ENCODE data around the gene SEC22C. TPM values are rescaled to one million over a fixed set of nuclear protein-coding genes. Genes with fewer than 3 reads are reported as not detected.

SEC22C gene
- polyA plus RNA-seq, 1 donor = 49.2 TPM

- peak in 1 of 2 donors; percentile 37 for DNase-seq
- H3K9me3 ChIP-seq (ENCODE audit: control insufficient read depth, low read depth, low read length) = no peaks in the 10 kb centered on the region
- H3K4me1 ChIP-seq (ENCODE audit: control insufficient read depth, insufficient read depth, low read length) = peaks cover 13% of the 10 kb centered on the region
- no CpG with 5 or more reads among the region's 4 CpGs for WGBS (ENCODE audit: insufficient coverage, low lambda C conversion rate)
- H3K27ac ChIP-seq (ENCODE audit: low read length) = no peak overlapping the region
- H3K36me3 ChIP-seq (ENCODE audit: control insufficient read depth, insufficient read depth, low read length) = peaks cover 70% of the 10 kb centered on the region
- H3K4me3 ChIP-seq (ENCODE audit: low read length) = no peak overlapping the region
- no peaks in the 10 kb centered on the region for H3K27me3 ChIP-seq (ENCODE audit: control insufficient read depth, insufficient read depth, low read length)
These were observed 56.6 kb downstream of the SEC22C start for GRCh38 chr3:42525212-42525611.

- no peak overlapping the region for H3K27ac ChIP-seq (ENCODE audit: low read length)
- no peaks in the 10 kb centered on the region for H3K27me3 ChIP-seq (ENCODE audit: control insufficient read depth, insufficient read depth, low read length)
- DNase-seq = no peak
- H3K4me3 ChIP-seq (ENCODE audit: low read length) = no peak overlapping the region
- WGBS (ENCODE audit: insufficient coverage, low lambda C conversion rate) = no CpG with 5 or more reads among the region's 3 CpGs
- no peaks in the 10 kb centered on the region for H3K9me3 ChIP-seq (ENCODE audit: control insufficient read depth, low read depth, low read length)
- H3K36me3 ChIP-seq (ENCODE audit: control insufficient read depth, insufficient read depth, low read length) = peaks cover 70% of the 10 kb centered on the region
- H3K4me1 ChIP-seq (ENCODE audit: control insufficient read depth, insufficient read depth, low read length) = peaks cover 13% of the 10 kb centered on the region
These were observed 57.0 kb downstream of the SEC22C start for GRCh38 chr3:42524751-42525150.

GRCh38 chr3:42520906-42521305 is 60.9 kb downstream of the SEC22C start:
- Histone ChIP-seq H3K9me3 (ENCODE audit: control insufficient read depth, low read depth, low read length) (no peaks in the 10 kb centered on the region), H3K36me3 (ENCODE audit: control insufficient read depth, insufficient read depth, low read length) (peaks cover 52% of the 10 kb centered on the region), H3K27me3 (ENCODE audit: control insufficient read depth, insufficient read depth, low read length) (no peaks in the 10 kb centered on the region), H3K4me3 (ENCODE audit: low read length) (no peak overlapping the region), H3K4me1 (ENCODE audit: control insufficient read depth, insufficient read depth, low read length) (peaks cover 33% of the 10 kb centered on the region), H3K27ac (ENCODE audit: low read length) (no peak overlapping the region)
- DNase-seq = no peak
- no CpG with 5 or more reads among the region's 4 CpGs for whole genome bisulfite sequencing (ENCODE audit: insufficient coverage, low lambda C conversion rate)

GRCh38 chr3:42520336-42520735 is 61.4 kb downstream of the SEC22C start:
- no peak overlapping the region for H3K4me3 ChIP-seq (ENCODE audit: low read length)
- H3K36me3 ChIP-seq (ENCODE audit: control insufficient read depth, insufficient read depth, low read length) = peaks cover 50% of the 10 kb centered on the region
- WGBS (ENCODE audit: insufficient coverage, low lambda C conversion rate) = no CpG with 5 or more reads among the region's 4 CpGs
- H3K4me1 ChIP-seq (ENCODE audit: control insufficient read depth, insufficient read depth, low read length) = peaks cover 33% of the 10 kb centered on the region
- H3K27ac ChIP-seq (ENCODE audit: low read length) = no peak overlapping the region
- H3K27me3 ChIP-seq (ENCODE audit: control insufficient read depth, insufficient read depth, low read length) = no peaks in the 10 kb centered on the region
- DNase-seq = no peak
- no peaks in the 10 kb centered on the region for H3K9me3 ChIP-seq (ENCODE audit: control insufficient read depth, low read depth, low read length)

- DNase-seq = no peak
- peaks cover 33% of the 10 kb centered on the region for H3K4me1 ChIP-seq (ENCODE audit: control insufficient read depth, insufficient read depth, low read length)
- H3K27ac ChIP-seq (ENCODE audit: low read length) = no peak overlapping the region
- no peaks in the 10 kb centered on the region for H3K9me3 ChIP-seq (ENCODE audit: control insufficient read depth, low read depth, low read length)
- H3K36me3 ChIP-seq (ENCODE audit: control insufficient read depth, insufficient read depth, low read length) = peaks cover 54% of the 10 kb centered on the region
- H3K27me3 ChIP-seq (ENCODE audit: control insufficient read depth, insufficient read depth, low read length) = no peaks in the 10 kb centered on the region
- WGBS (ENCODE audit: insufficient coverage, low lambda C conversion rate) = no CpG with 5 or more reads among the region's 2 CpGs
- H3K4me3 ChIP-seq (ENCODE audit: low read length) = no peak overlapping the region
These were observed 62.2 kb downstream of the SEC22C start for GRCh38 chr3:42519568-42519962.

GRCh38 chr3:42518800-42519567 is 62.8 kb downstream of the SEC22C start:
- H3K27ac ChIP-seq (ENCODE audit: low read length) = no peak overlapping the region
- no peak overlapping the region for H3K4me3 ChIP-seq (ENCODE audit: low read length)
- no peak for DNase-seq
- H3K27me3 ChIP-seq (ENCODE audit: control insufficient read depth, insufficient read depth, low read length) = no peaks in the 10 kb centered on the region
- peaks cover 33% of the 10 kb centered on the region for H3K4me1 ChIP-seq (ENCODE audit: control insufficient read depth, insufficient read depth, low read length)
- no peaks in the 10 kb centered on the region for H3K9me3 ChIP-seq (ENCODE audit: control insufficient read depth, low read depth, low read length)
- WGBS (ENCODE audit: insufficient coverage, low lambda C conversion rate) = no CpG with 5 or more reads among the region's 6 CpGs
- peaks cover 54% of the 10 kb centered on the region for H3K36me3 ChIP-seq (ENCODE audit: control insufficient read depth, insufficient read depth, low read length)

GRCh38 chr3:42517117-42517516 is 64.7 kb downstream of the SEC22C start:
- Histone ChIP-seq H3K4me1 (ENCODE audit: control insufficient read depth, insufficient read depth, low read length) (peaks cover 37% of the 10 kb centered on the region), H3K9me3 (ENCODE audit: control insufficient read depth, low read depth, low read length) (no peaks in the 10 kb centered on the region), H3K27me3 (ENCODE audit: control insufficient read depth, insufficient read depth, low read length) (no peaks in the 10 kb centered on the region), H3K4me3 (ENCODE audit: low read length) (no peak overlapping the region), H3K36me3 (ENCODE audit: control insufficient read depth, insufficient read depth, low read length) (peaks cover 57% of the 10 kb centered on the region), H3K27ac (ENCODE audit: low read length) (peak overlapping the region; percentile 12)
- no CpG with 5 or more reads among the region's 4 CpGs for WGBS (ENCODE audit: insufficient coverage, low lambda C conversion rate)
- peak in 1 of 2 donors; percentile 54 for DNase-seq

GRCh38 chr3:42516443-42516842 is 65.3 kb downstream of the SEC22C start:
- DNase-seq = peak in 1 of 2 donors; percentile 49
- Histone ChIP-seq H3K27ac (ENCODE audit: low read length) (peak overlapping the region; percentile 12), H3K36me3 (ENCODE audit: control insufficient read depth, insufficient read depth, low read length) (peaks cover 58% of the 10 kb centered on the region), H3K4me1 (ENCODE audit: control insufficient read depth, insufficient read depth, low read length) (peaks cover 44% of the 10 kb centered on the region), H3K9me3 (ENCODE audit: control insufficient read depth, low read depth, low read length) (no peaks in the 10 kb centered on the region), H3K27me3 (ENCODE audit: control insufficient read depth, insufficient read depth, low read length) (no peaks in the 10 kb centered on the region), H3K4me3 (ENCODE audit: low read length) (no peak overlapping the region)
- no CpG with 5 or more reads among the region's 5 CpGs for WGBS (ENCODE audit: insufficient coverage, low lambda C conversion rate)

GRCh38 chr3:42515976-42516375 is 65.8 kb downstream of the SEC22C start:
- H3K4me3 ChIP-seq (ENCODE audit: low read length) = no peak overlapping the region
- WGBS (ENCODE audit: insufficient coverage, low lambda C conversion rate) = 60% methylated on average over 1 of the region's 2 CpGs
- H3K4me1 ChIP-seq (ENCODE audit: control insufficient read depth, insufficient read depth, low read length) = peaks cover 48% of the 10 kb centered on the region
- no peaks in the 10 kb centered on the region for H3K9me3 ChIP-seq (ENCODE audit: control insufficient read depth, low read depth, low read length)
- H3K27me3 ChIP-seq (ENCODE audit: control insufficient read depth, insufficient read depth, low read length) = no peaks in the 10 kb centered on the region
- peaks cover 53% of the 10 kb centered on the region for H3K36me3 ChIP-seq (ENCODE audit: control insufficient read depth, insufficient read depth, low read length)
- DNase-seq = no peak
- peak overlapping the region; percentile 12 for H3K27ac ChIP-seq (ENCODE audit: low read length)

GRCh38 chr3:42515391-42515916 is 66.3 kb downstream of the SEC22C start:
- H3K27ac ChIP-seq (ENCODE audit: low read length) = no peak overlapping the region
- no peak overlapping the region for H3K4me3 ChIP-seq (ENCODE audit: low read length)
- H3K36me3 ChIP-seq (ENCODE audit: control insufficient read depth, insufficient read depth, low read length) = peaks cover 48% of the 10 kb centered on the region
- H3K9me3 ChIP-seq (ENCODE audit: control insufficient read depth, low read depth, low read length) = no peaks in the 10 kb centered on the region
- no peak for DNase-seq
- no CpG with 5 or more reads among the region's 12 CpGs for WGBS (ENCODE audit: insufficient coverage, low lambda C conversion rate)
- no peaks in the 10 kb centered on the region for H3K27me3 ChIP-seq (ENCODE audit: control insufficient read depth, insufficient read depth, low read length)
- H3K4me1 ChIP-seq (ENCODE audit: control insufficient read depth, insufficient read depth, low read length) = peaks cover 54% of the 10 kb centered on the region

- Histone ChIP-seq H3K27me3 (ENCODE audit: control insufficient read depth, insufficient read depth, low read length) (no peaks in the 10 kb centered on the region), H3K27ac (ENCODE audit: low read length) (no peak overlapping the region), H3K4me3 (ENCODE audit: low read length) (no peak overlapping the region), H3K4me1 (ENCODE audit: control insufficient read depth, insufficient read depth, low read length) (peaks cover 59% of the 10 kb centered on the region), H3K36me3 (ENCODE audit: control insufficient read depth, insufficient read depth, low read length) (peaks cover 43% of the 10 kb centered on the region), H3K9me3 (ENCODE audit: control insufficient read depth, low read depth, low read length) (no peaks in the 10 kb centered on the region)
- no peak for DNase-seq
- WGBS (ENCODE audit: insufficient coverage, low lambda C conversion rate) = no CpG with 5 or more reads among the region's 4 CpGs
These were observed 66.9 kb downstream of the SEC22C start for GRCh38 chr3:42514876-42515275.

All from large intestine (tissue), 3 donors.